WERI-Rb-1 (cell line): ENCODE data around the gene UNC13C.

Experiments used
- DNase-seq: peaks from one replicate; pipeline ENCODE4 v3.0.0-alpha.2; 2020
- H3K27ac ChIP-seq: fragments of 250-450 bp; sonication (Bioruptor Pico); 2 replicates; pipeline ENCODE4 v1.5.1; 2020; ENCODE audit warnings: mild to moderate bottlenecking, moderate library complexity
- H3K27me3 ChIP-seq: fragments of 250-450 bp; sonication (Bioruptor Pico); 2 replicates; pipeline ENCODE4 v1.5.1; 2021; ENCODE audit warnings: mild to moderate bottlenecking, low read depth, moderate library complexity; ENCODE audit not compliant: insufficient read depth, severe bottlenecking
- H3K36me3 ChIP-seq: fragments of 250-450 bp; sonication (Bioruptor Pico); 2 replicates; pipeline ENCODE4 v1.5.1; 2020; ENCODE audit warnings: mild to moderate bottlenecking, moderate library complexity
- H3K4me3 ChIP-seq: 2 replicates; pipeline ENCODE4 v1.5.1; 2011; ENCODE audit warnings: low read depth, mild to moderate bottlenecking, control low read depth, low read length
- H3K9me3 ChIP-seq: fragments of 250-450 bp; sonication (Bioruptor Pico); 2 replicates; pipeline ENCODE4 v1.5.1; 2021; ENCODE audit warnings: mild to moderate bottlenecking, moderate library complexity; ENCODE audit not compliant: severe bottlenecking
- TF ChIP-seq, protein P1 (sequence below): IDR thresholded peaks from 2 replicates; pipeline ENCODE4 v1.5.1; 2011; ENCODE audit warnings: low read depth, mild to moderate bottlenecking, control low read depth, inconsistent platforms, low read length

Gene UNC13C

DNA sequence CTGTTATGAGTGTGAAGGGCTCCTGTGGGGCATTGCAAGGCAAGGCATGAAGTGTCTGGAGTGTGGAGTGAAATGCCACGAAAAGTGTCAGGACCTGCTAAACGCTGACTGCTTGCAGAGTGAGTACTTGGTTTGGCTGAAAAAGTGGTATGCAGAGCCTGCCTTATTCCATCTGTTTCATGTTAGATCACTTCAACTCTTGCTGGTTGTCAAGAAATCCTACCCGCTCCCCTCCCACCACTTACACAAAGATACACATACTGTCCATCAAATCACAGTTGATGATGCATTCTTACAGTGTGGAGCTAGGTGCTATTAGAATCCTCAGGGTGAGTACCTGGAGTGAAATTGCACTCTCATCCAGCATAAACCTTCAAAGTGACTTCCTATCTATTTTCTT, 272.1 kb downstream of the UNC13C start:
- DNase-seq = no peak
- Histone ChIP-seq H3K9me3 (no peaks in the 10 kb centered on the region), H3K4me3 (no peak overlapping the region), H3K27ac (no peak overlapping the region), H3K36me3 (no peaks in the 10 kb centered on the region), H3K27me3 (peaks cover 6% of the 10 kb centered on the region)
- TF ChIP-seq, protein P1, sequence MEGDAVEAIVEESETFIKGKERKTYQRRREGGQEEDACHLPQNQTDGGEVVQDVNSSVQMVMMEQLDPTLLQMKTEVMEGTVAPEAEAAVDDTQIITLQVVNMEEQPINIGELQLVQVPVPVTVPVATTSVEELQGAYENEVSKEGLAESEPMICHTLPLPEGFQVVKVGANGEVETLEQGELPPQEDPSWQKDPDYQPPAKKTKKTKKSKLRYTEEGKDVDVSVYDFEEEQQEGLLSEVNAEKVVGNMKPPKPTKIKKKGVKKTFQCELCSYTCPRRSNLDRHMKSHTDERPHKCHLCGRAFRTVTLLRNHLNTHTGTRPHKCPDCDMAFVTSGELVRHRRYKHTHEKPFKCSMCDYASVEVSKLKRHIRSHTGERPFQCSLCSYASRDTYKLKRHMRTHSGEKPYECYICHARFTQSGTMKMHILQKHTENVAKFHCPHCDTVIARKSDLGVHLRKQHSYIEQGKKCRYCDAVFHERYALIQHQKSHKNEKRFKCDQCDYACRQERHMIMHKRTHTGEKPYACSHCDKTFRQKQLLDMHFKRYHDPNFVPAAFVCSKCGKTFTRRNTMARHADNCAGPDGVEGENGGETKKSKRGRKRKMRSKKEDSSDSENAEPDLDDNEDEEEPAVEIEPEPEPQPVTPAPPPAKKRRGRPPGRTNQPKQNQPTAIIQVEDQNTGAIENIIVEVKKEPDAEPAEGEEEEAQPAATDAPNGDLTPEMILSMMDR = no peak

DNA sequence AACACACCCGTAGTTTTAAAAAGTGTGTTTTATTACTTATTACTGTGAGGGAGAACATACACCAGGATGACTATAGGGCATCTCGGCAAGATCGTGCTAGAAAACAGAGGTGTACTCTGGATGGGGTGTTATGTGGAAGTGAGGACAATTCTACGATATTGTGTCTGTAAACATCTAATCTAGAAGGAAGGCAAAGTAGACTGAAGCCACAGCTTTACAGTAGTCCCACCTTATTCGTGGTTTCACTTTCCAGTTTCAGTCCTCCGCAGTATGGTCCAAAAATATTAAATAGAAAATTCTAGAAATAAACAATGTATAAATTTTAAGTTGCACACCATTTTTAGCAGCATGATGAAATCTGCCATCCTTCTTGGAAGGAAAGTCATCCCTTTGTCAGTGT, 277.9 kb downstream of the UNC13C start:
- TF ChIP-seq, protein P1 = no peak
- no peaks in the 10 kb centered on the region for H3K9me3 ChIP-seq

DNA sequence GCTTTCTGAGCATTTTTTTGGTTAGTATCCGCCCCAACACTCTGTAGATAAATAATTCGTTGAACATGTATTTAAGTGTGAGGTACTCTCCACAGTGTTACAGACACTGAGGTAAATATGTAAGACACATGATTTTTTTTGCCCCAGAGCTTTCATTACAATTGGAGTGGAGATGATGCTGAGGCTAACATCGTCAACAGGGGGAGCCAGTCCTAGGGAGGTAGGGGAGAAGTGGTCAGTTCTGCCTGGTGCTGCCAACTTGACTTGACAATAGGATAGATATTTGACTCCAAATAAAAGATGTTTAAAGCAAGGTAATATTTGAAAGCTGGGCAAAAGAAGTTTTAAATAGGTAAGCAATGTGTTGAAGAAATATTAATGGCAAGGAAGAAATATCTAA, 295.7 kb downstream of the UNC13C start:
- H3K4me3 ChIP-seq = no peak overlapping the region
- TF ChIP-seq, protein P1 = peak; percentile 55
- peaks cover 2% of the 10 kb centered on the region for H3K27me3 ChIP-seq
- DNase-seq = peak; percentile 33
- H3K27ac ChIP-seq = no peak overlapping the region
- H3K9me3 ChIP-seq = no peaks in the 10 kb centered on the region
- no peaks in the 10 kb centered on the region for H3K36me3 ChIP-seq

More for the DNA sequence above, 277.9 kb downstream of the UNC13C start:
- H3K27ac ChIP-seq = no peak overlapping the region
- no peak for DNase-seq
- no peaks in the 10 kb centered on the region for H3K36me3 ChIP-seq
- H3K27me3 ChIP-seq = peaks cover 6% of the 10 kb centered on the region
- no peak overlapping the region for H3K4me3 ChIP-seq

DNA sequence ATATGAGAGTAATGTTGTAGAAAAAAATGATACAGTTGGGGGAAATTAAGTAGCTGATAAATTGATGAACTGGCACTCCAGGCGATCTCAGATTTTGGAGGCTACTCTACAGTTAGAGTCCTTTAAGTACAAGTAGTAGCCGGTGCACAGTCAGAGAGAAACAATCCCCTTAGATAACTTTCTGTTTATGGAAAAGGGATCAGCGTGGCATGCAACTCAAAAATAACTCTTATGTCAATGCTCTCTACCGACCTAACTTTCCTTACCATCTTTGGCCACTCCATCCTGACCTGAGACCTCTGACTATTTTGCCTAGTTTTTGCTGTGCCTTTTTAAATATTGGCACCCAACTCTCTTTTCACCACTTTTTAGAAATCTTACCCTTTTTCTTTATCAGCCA, 299.6 kb downstream of the UNC13C start:
- no peak for DNase-seq
- TF ChIP-seq, protein P1 = no peak
- no peaks in the 10 kb centered on the region for H3K9me3 ChIP-seq

DNA sequence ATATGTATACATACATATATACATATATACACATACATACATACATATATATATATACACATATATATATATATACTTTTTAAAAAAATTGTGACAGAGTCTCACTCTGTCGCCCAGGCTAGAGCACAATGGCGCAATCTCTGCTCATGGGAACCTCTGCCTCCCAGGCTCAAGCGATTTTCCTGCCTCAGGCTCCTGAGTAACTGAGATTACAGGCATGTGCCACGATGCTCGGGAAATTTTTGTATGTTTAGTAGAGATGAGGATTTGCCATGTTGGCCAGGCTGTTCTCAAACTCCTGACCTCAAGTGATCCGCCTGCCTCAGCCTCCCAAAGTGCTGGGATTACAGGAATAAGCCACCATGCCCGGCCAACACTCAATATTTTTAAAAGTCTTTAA, 302.5 kb downstream of the UNC13C start:
- DNase-seq = no peak
- no peaks in the 10 kb centered on the region for H3K27me3 ChIP-seq
- no peaks in the 10 kb centered on the region for H3K36me3 ChIP-seq
- H3K9me3 ChIP-seq = no peaks in the 10 kb centered on the region
- TF ChIP-seq, protein P1 = no peak
- no peak overlapping the region for H3K27ac ChIP-seq
- no peak overlapping the region for H3K4me3 ChIP-seq

More for the DNA sequence above, 299.6 kb downstream of the UNC13C start:
- Histone ChIP-seq H3K36me3 (no peaks in the 10 kb centered on the region), H3K4me3 (no peak overlapping the region), H3K27me3 (peaks cover 2% of the 10 kb centered on the region), H3K27ac (no peak overlapping the region)

DNA sequence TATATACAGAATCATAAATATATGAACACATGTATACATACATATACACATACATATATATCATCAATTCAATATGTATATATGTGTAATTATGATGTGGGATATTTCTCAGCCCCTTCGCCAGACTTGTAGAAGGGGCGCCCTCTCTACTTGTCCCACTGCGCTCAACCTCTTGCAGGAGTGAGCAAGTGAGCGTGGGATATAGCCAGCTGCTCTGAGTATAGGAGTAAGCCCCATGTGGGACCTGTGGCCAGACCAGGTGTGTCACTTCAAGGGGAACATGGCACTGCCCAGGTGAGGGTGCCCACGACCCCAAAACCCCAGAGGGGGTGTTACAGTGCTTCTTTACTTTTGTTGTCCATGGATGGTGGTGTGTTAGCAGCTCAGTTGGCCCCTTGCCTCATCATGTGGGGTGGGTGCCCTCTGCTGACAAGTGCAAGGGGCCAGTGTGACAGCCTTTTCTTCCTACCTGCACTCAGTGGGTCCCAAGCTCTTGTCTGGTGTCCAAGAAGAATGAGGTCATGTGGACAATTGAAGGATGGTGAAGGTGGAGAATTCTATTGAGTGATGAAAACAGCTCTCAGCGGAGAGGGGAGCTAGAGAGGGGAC, 304.1 kb downstream of the UNC13C start:
- no peak overlapping the region for H3K4me3 ChIP-seq
- no peaks in the 10 kb centered on the region for H3K27me3 ChIP-seq
- no peak overlapping the region for H3K27ac ChIP-seq
- TF ChIP-seq, protein P1 = 0 out of 2 replicates have a peak, but pooled peaks have one; percentile 9
- no peaks in the 10 kb centered on the region for H3K9me3 ChIP-seq
- DNase-seq = no peak
- H3K36me3 ChIP-seq = no peaks in the 10 kb centered on the region
